ENCODE results near the gene MRPS34. TPM values are rescaled to one million over a fixed set of nuclear protein-coding genes. Genes with fewer than 3 reads are reported as not detected.
"Not testable (repeated sequence)": the region's sequence is repeated elsewhere in the genome, so short reads cannot be mapped to it uniquely, and the experiment has no call there.

The MRPS34 gene
- total RNA-seq, 4 donors from 2014 or later: 90.9 to 126 (median 105) TPM

DNA sequence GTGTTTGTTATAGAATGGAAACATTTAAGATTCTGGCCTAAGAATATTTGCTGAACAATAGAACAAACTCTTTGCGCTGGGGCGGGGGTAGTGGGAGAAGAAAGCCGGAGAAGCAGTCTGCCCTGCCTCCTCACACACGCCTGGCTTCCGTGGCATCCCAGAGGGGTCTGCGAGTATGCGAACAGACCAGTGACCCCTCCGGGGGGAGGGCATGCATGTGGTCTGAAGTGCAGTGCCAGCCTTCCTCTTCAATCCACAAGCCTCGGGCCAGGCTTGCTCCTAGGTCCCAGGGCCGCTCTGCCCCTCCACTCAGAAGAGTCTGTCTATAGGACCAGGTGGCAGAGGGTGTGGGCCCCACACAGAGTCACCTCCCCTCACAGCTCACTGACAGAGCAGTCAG, 34.7 kb upstream of the MRPS34 start:
- 84 to 88% methylated on average over 10 of the region's 10 CpGs for WGBS, 2 donors
- intact Hi-C loops (cut with DNase I; ENCODE audit: low total_unique reads): no loop called here
- no peak overlapping the region for H3K4me3 ChIP-seq (ENCODE audit: low read depth, poor library complexity, severe bottlenecking)

DNA sequence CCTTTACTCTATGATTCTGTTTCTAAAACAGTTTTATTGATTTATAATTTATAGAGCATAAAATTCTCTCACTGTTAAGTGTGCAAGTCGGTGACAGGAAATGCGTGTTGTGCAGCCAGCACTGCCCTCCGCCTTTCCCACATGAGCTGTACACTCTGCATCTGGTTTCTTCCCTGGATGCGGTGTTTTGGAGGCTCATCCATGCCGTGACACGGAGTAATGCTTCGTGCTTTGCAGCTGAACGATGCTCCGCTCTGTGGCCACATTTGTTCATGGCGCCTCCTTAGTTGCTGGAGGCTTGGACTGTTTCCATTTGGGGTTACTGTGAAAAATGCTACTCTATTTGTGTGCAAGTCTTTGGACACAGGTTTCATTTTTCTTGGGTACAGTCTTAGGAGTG, 27.8 kb upstream of the MRPS34 start:
- DNase-seq (ENCODE audit: low spot score in 2 of 2): no peak
- TF ChIP-seq, protein P1, sequence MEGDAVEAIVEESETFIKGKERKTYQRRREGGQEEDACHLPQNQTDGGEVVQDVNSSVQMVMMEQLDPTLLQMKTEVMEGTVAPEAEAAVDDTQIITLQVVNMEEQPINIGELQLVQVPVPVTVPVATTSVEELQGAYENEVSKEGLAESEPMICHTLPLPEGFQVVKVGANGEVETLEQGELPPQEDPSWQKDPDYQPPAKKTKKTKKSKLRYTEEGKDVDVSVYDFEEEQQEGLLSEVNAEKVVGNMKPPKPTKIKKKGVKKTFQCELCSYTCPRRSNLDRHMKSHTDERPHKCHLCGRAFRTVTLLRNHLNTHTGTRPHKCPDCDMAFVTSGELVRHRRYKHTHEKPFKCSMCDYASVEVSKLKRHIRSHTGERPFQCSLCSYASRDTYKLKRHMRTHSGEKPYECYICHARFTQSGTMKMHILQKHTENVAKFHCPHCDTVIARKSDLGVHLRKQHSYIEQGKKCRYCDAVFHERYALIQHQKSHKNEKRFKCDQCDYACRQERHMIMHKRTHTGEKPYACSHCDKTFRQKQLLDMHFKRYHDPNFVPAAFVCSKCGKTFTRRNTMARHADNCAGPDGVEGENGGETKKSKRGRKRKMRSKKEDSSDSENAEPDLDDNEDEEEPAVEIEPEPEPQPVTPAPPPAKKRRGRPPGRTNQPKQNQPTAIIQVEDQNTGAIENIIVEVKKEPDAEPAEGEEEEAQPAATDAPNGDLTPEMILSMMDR (IDR thresholded peaks at IDR 0.05): no peak
- TF ChIP-seq POLR2A (IDR thresholded peaks at IDR 0.05): no peak
- no peak overlapping the region for H3K4me3 ChIP-seq (ENCODE audit: low read depth, poor library complexity, severe bottlenecking)
- 65 to 71% methylated on average over 10 of the region's 10 CpGs for WGBS, 2 donors
- intact Hi-C loops (cut with DNase I; ENCODE audit: low total_unique reads): no loop called here

More for the DNA sequence above, 34.7 kb upstream of the MRPS34 start:
- no peak for DNase-seq (ENCODE audit: low spot score in 2 of 2)
- no peak for TF ChIP-seq POLR2A (IDR thresholded peaks at IDR 0.05)
- TF ChIP-seq, protein P1 (IDR thresholded peaks at IDR 0.05): no peak

DNA sequence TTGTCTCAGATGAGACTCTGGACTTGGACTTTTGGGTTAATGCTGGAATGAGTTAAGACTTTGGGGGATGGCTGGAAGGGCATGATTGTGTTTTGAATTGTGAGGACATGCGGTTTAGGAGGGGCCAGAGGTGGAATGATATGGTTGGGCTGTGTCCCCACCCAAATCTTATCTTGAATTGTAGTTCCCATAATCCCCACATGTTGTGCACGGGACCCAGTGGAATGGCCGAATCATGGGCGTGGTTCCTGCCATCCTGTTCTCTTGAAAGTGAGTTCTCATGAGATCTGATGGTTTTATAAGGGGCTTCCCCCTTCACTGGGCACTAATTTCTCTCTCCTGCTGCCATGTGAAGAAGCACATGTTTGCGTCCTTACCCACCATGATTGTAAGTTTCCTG, 26.3 kb upstream of the MRPS34 start:
- WGBS, 2 donors: 54 to 77% methylated on average over 5 of the region's 5 CpGs
- DNase-seq (ENCODE audit: low spot score in 2 of 2); intact Hi-C loops (cut with DNase I; ENCODE audit: low total_unique reads); H3K4me3 ChIP-seq (ENCODE audit: low read depth, poor library complexity, severe bottlenecking): not testable (repeated sequence)

DNA sequence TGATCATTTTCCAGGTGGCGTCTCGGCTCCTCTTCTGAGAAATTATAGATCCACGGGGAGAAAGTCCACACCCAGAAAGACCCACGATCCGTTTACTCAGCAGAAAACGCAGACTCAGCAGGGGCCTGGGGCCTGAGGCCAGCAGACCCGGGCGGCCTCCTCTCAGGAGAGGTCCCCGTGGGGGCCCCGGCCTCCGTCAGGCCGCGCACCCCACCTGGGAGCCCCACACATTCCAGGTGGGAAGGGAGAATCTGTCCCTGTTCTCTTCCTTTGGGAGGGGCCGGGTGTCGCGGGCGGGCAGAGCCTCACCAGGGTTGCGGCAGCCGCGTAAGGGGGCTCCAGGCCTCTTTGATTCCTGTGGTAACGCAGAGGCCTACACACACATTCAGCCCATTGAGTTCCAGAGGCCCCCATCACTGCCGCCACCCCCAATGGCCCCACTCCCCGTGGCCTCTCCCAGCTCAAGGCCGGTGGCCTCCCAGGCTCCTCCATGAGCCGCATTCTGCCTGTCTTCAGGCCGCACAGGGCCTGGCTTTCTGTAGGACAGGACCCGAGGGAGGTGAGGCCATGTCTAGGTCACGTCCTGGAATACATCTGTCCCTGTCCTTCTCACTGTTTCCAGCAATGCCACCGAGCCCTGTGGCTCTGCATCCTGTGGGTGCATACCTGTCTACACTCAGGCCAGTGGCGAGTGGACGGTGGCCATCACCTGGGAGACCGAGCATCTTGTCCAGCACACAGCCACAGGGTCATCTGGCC, 22.2 kb upstream of the MRPS34 start:
- DNase-seq (ENCODE audit: low spot score in 2 of 2): no peak

DNA sequence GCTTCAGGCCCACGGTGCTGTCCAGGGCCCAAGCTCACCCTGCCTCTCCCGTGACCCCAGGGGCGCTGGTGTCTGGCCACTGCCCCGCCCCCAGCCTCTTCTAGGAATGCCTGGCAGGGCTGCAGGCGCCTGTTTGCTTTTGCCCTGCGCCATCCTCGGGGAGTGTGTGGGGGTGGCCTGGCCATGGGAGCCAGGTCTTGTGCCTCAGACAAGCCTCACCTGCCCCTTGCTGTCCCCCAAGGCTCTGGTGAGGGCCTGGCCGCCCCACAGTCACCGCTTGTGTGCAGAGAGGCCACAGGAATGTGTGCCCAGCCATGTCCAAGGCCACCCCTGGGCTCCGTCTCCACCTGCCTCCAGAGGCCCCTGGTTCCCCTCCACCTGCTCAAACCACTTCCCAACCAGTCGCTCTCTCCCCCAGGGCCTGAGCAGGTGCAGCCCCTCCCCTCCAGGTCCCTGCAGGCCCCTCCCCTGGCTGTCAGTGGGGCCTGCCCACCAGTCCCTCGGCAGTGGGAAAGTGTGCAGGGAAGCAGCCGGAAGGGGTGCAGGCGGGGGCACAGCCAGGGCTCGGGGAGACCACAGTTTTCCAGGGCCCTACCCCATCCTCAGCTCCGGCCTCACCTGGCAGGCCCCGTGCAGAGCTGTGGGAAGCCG, 21.4 kb upstream of the MRPS34 start:
- H3K4me3 ChIP-seq (ENCODE audit: low read depth, poor library complexity, severe bottlenecking): no peak overlapping the region
- DNase-seq (ENCODE audit: low spot score in 2 of 2): no peak
- 56 to 57% methylated on average over 18 of the region's 18 CpGs for WGBS, 2 donors
- TF ChIP-seq, protein P1 (IDR thresholded peaks at IDR 0.05): peak in 1 of 3 donors; percentile 10
- no peak for TF ChIP-seq POLR2A (IDR thresholded peaks at IDR 0.05)
- intact Hi-C loops (cut with DNase I; ENCODE audit: low total_unique reads): no loop called here

More for the DNA sequence above, 22.2 kb upstream of the MRPS34 start:
- no peak for TF ChIP-seq POLR2A (IDR thresholded peaks at IDR 0.05)
- TF ChIP-seq, protein P1 (IDR thresholded peaks at IDR 0.05): no peak
- intact Hi-C loops (cut with DNase I; ENCODE audit: low total_unique reads): no loop called here
- 83 to 86% methylated on average over 29 to 32 of the region's 32 CpGs for WGBS, 2 donors
- no peak overlapping the region for H3K4me3 ChIP-seq (ENCODE audit: low read depth, poor library complexity, severe bottlenecking)

DNA sequence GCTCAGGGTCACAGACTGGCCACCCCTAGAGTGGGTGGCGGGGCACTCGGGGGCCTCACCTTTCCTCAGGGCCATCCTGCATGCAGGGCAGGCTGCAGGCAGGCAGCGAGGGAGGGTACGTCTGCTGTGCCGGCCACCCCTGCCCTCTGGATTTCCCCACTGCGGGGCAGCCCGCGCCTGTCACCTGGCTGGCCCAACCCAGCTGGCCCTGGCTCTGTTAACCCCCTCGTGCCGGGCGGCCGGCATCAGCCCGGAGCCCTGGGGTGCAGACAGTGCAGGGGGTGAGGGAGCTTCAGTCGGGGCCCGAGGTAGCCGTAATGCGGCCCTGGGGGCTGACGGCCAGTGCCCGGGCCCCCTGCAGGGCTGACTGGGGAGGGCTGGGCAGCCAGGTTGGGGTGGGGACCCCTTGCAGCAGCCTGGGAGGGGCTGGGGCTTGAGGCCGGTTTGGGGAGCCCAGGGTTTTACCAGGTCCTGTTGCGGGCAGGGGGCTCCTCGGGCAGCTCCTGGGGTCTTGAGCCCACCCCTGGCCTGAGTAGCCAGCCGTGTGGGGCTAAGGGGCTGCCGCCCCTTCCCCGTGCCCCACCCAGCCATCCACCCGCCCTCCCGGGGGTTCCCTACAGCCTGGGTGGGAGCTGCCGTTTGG, 20.8 kb upstream of the MRPS34 start, which contains the start of gene IGFALS:
Gene IGFALS, minus strand, starts transcription at position 128 of the 643 bp plus-strand sequence. Its CDS starts 53 bp downstream, at position 75.
- no peak for DNase-seq (ENCODE audit: low spot score in 2 of 2)
- no peak for TF ChIP-seq POLR2A (IDR thresholded peaks at IDR 0.05)
- TF ChIP-seq, protein P1 (IDR thresholded peaks at IDR 0.05): no peak
- intact Hi-C loops (cut with DNase I; ENCODE audit: low total_unique reads): no loop called here
- 57 to 76% methylated on average over 4 to 24 of the region's 28 CpGs for WGBS, 2 donors
- H3K4me3 ChIP-seq (ENCODE audit: low read depth, poor library complexity, severe bottlenecking): no peak within 1 kb of the TSS

Data from lower leg skin (tissue), 4 donors.